ENCODE data around the gene TNFRSF11A. TPM values are rescaled to one million over a fixed set of nuclear protein-coding genes. Genes with fewer than 3 reads are reported as not detected.

Gene TNFRSF11A
- total RNA-seq, 1 donor: not detected

GRCh38 chr18:62384610-62385097 lies 59.5 kb downstream of the TNFRSF11A start:
- H3K4me3 ChIP-seq (ENCODE audit: low read depth, low read length): peak overlapping the region; percentile 23
- TF ChIP-seq CTCF (IDR thresholded peaks at IDR 0.05; ENCODE audit: insufficient read depth, low read depth, low read length): no peak
- no peak for DNase-seq (ENCODE audit: low read depth)

GRCh38 chr18:62386091-62386490 lies 61.0 kb downstream of the TNFRSF11A start:
- H3K4me3 ChIP-seq (ENCODE audit: low read depth, low read length): no peak overlapping the region
- no peak for TF ChIP-seq CTCF (IDR thresholded peaks at IDR 0.05; ENCODE audit: insufficient read depth, low read depth, low read length)
- no peak for DNase-seq (ENCODE audit: low read depth)

GRCh38 chr18:62386601-62387000 lies 61.5 kb downstream of the TNFRSF11A start:
- DNase-seq (ENCODE audit: low read depth): no peak
- no peak overlapping the region for H3K4me3 ChIP-seq (ENCODE audit: low read depth, low read length)
- no peak for TF ChIP-seq CTCF (IDR thresholded peaks at IDR 0.05; ENCODE audit: insufficient read depth, low read depth, low read length)

- DNase-seq (ENCODE audit: low read depth): peak; percentile 74
- no peak overlapping the region for H3K4me3 ChIP-seq (ENCODE audit: low read depth, low read length)
- TF ChIP-seq CTCF (IDR thresholded peaks at IDR 0.05; ENCODE audit: insufficient read depth, low read depth, low read length): no peak
These were observed 62.1 kb downstream of the TNFRSF11A start for GRCh38 chr18:62387257-62387656.

GRCh38 chr18:62388855-62389760 lies 64.0 kb downstream of the TNFRSF11A start:
- no peak overlapping the region for H3K4me3 ChIP-seq (ENCODE audit: low read depth, low read length)
- DNase-seq (ENCODE audit: low read depth): peak; percentile 13
- no peak for TF ChIP-seq CTCF (IDR thresholded peaks at IDR 0.05; ENCODE audit: insufficient read depth, low read depth, low read length)

- peak; percentile 67 for DNase-seq (ENCODE audit: low read depth)
- H3K4me3 ChIP-seq (ENCODE audit: low read depth, low read length): no peak overlapping the region
- no peak for TF ChIP-seq CTCF (IDR thresholded peaks at IDR 0.05; ENCODE audit: insufficient read depth, low read depth, low read length)
These were observed 64.8 kb downstream of the TNFRSF11A start for GRCh38 chr18:62389761-62390481.
